ENCODE measurements around the gene THOC3. TPM values are rescaled to one million over a fixed set of nuclear protein-coding genes. Genes with fewer than 3 reads are reported as not detected.
A peak's percentile ranks its signal among the peaks of the same experiment; 100 is the strongest.
"Not testable (repeated sequence)": the region's sequence is repeated elsewhere in the genome, so short reads cannot be mapped to it uniquely, and the experiment has no call there.

Gene THOC3
- total and polyA plus RNA-seq, 2 experiments from 2014 or later, result 47.2 to 57.9 TPM

GRCh38 chr5:175958515-175958914, 9.6 kb downstream of the THOC3 start:
- H4K20me1 ChIP-seq (ENCODE audit: insufficient read depth); H3F3A ChIP-seq (ENCODE audit: insufficient read depth); H3K9me3 ChIP-seq (ENCODE audit: low read depth); H3K4me1 ChIP-seq (ENCODE audit: insufficient read depth); H3K79me2 ChIP-seq (ENCODE audit: insufficient read depth); H3K9ac ChIP-seq; H3K36me3 ChIP-seq (ENCODE audit: low read depth); H3K4me3 ChIP-seq; H3K27ac ChIP-seq; H2AFZ ChIP-seq; in situ Hi-C loops (cut with MboI); H3K4me2 ChIP-seq (ENCODE audit: unreplicated experiment); H3K9me2 ChIP-seq (ENCODE audit: insufficient read depth); H3K27me3 ChIP-seq (replicated peaks; ENCODE audit: insufficient read depth): not testable (repeated sequence)
- DNase-seq, result peak; percentile 1
- WGBS, 2 experiments (ENCODE audit: low coverage in 1 of 2, low lambda C conversion rate in 2 of 2, missing lambda C conversion rate in 2 of 2), result 95 to 99% methylated on average over 2 of the region's 2 CpGs

DNA sequence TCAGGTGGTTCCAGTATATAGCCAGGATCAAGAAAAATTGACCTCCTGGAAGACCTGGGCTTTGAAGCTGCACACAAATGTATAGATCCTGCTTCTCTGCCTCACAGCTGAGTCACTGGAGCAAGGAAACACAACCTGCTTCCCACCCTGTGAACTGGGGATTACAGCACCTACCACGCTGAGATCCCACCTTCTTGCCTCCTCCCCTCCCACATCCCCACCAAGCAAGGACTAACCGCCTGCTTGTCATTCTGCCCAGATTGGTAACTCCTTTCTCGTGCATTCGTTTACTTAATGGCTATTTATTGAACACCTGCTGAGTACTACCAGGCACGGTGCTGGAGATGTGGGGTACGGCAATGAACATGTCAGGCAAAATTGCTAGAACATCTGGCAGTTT, 14.0 kb downstream of the THOC3 start:
- H3K27me3 ChIP-seq (replicated peaks; ENCODE audit: insufficient read depth); H3K4me1 ChIP-seq (ENCODE audit: insufficient read depth); H3K27ac ChIP-seq; H3K9me2 ChIP-seq (ENCODE audit: insufficient read depth); H4K20me1 ChIP-seq (ENCODE audit: insufficient read depth); in situ Hi-C loops (cut with MboI); H3K9ac ChIP-seq; H3K4me3 ChIP-seq; H3F3A ChIP-seq (ENCODE audit: insufficient read depth); H3K4me2 ChIP-seq (ENCODE audit: unreplicated experiment); H3K36me3 ChIP-seq (ENCODE audit: low read depth); DNase-seq; H3K79me2 ChIP-seq (ENCODE audit: insufficient read depth); H2AFZ ChIP-seq; H3K9me3 ChIP-seq (ENCODE audit: low read depth): not testable (repeated sequence)
- WGBS, 2 experiments (ENCODE audit: low coverage in 1 of 2, low lambda C conversion rate in 2 of 2, missing lambda C conversion rate in 2 of 2), result 85 to 86% methylated on average over 5 of the region's 6 CpGs

DNA sequence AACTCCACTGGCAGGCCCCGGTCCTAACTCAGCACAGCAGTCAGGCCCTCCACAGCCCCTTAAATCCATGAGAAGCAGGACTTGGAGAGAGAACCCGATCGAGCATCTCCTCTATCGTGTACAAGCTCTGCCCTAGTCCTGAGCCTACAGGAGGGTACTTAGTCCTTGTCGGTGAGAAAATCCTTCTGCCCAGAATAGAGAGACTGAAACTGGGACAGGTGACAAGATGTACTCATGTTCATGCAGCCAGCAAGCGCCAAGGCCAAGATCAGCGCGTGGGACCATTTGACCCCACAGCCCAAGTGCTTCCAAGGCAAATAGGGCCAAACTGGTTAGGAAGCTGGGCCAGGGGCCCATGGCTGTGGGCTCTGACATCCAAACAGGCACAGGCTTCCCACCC, 15.3 kb downstream of the THOC3 start:
- H3K4me1 ChIP-seq (ENCODE audit: insufficient read depth); H2AFZ ChIP-seq; H3K79me2 ChIP-seq (ENCODE audit: insufficient read depth); H3K4me3 ChIP-seq; DNase-seq; H3K27ac ChIP-seq; H3K9ac ChIP-seq; in situ Hi-C loops (cut with MboI); H3K27me3 ChIP-seq (replicated peaks; ENCODE audit: insufficient read depth); H3K36me3 ChIP-seq (ENCODE audit: low read depth); H4K20me1 ChIP-seq (ENCODE audit: insufficient read depth); H3K4me2 ChIP-seq (ENCODE audit: unreplicated experiment); H3K9me3 ChIP-seq (ENCODE audit: low read depth); H3K9me2 ChIP-seq (ENCODE audit: insufficient read depth); H3F3A ChIP-seq (ENCODE audit: insufficient read depth): not testable (repeated sequence)
- 89 to 90% methylated on average over 4 to 6 of the region's 8 CpGs for WGBS, 2 experiments (ENCODE audit: low coverage in 1 of 2, low lambda C conversion rate in 2 of 2, missing lambda C conversion rate in 2 of 2)

DNA sequence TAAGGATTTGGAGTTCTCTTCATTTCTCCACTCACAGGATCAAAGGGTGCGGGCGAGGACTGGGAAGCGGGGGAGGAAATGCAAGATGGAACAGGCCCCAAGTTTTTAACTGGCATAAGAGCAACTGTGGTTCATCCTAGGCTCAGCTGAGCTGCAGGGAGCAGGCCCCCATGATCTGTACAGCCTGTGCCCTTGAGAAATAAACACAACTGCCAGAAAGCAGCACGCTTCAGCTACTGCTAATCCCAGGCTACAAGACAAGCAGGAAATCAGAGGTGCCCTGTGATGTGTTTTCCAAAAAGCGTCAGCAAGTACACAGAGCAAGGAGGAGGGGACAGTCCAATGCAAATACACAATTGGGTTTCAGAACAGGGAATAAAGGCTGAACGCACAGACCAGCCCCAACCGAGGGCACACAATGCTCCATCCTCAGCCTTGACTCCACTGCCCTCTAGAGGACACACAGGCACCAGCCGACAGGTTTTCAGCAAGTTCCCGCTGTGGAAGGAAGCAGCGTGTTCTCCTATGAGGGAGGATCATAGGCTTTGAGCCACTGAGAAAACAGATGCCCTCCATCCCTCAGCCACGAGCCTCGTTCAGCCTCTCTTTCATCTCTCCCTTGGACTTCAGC, 16.7 kb downstream of the THOC3 start:
- in situ Hi-C loops (cut with MboI), result not testable (repeated sequence)

DNA sequence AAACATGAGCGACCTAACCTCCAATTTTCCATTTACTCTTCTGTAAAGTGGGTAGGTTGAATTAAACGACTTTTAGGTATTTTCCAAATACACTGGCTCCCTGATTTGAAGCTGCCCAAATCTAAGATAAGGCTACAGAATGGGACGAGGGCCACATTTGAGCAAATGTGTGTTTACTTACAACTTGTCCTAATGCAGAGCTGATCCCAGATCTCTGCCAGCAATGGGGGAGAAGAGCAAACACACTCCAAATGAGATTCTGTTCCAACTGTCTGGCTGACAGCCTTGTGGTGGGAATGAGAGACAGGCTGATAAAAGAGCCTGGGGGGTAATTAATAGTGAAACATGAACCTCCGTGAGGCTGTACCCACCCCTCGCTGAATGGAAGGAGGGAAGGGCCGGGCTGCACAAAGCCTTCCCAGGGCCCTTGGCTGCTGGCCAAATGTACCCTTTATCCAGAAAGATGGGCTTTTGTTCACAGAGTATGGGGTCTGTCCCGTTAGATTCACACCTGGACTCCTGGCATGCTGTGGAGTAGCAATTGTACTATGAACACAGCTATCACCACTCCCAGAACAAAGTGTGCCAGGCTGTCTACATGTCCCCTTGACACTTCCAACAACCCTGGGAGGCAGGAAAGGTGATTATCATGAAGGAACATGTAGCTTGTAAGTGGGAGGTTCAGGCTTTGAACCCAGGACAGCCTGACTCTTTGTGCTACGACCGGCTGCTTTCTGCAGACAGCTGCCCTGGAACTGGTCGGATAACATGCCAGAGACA, 19.6 kb downstream of the THOC3 start:
- H3K27ac ChIP-seq; H3K27me3 ChIP-seq (replicated peaks; ENCODE audit: insufficient read depth); H3K4me2 ChIP-seq (ENCODE audit: unreplicated experiment); H3K9me3 ChIP-seq (ENCODE audit: low read depth); H4K20me1 ChIP-seq (ENCODE audit: insufficient read depth); H3K36me3 ChIP-seq (ENCODE audit: low read depth); in situ Hi-C loops (cut with MboI); H3K79me2 ChIP-seq (ENCODE audit: insufficient read depth); H3F3A ChIP-seq (ENCODE audit: insufficient read depth); H3K9ac ChIP-seq; H2AFZ ChIP-seq; H3K4me1 ChIP-seq (ENCODE audit: insufficient read depth); DNase-seq; H3K9me2 ChIP-seq (ENCODE audit: insufficient read depth); H3K4me3 ChIP-seq: not testable (repeated sequence)
- WGBS, 2 experiments (ENCODE audit: low coverage in 1 of 2, low lambda C conversion rate in 2 of 2, missing lambda C conversion rate in 2 of 2), result 92 to 97% methylated on average over 5 to 6 of the region's 10 CpGs

More for the DNA sequence above, 16.7 kb downstream of the THOC3 start:
- not testable (repeated sequence) for H3F3A ChIP-seq (ENCODE audit: insufficient read depth); H4K20me1 ChIP-seq (ENCODE audit: insufficient read depth); H3K27me3 ChIP-seq (replicated peaks; ENCODE audit: insufficient read depth); H2AFZ ChIP-seq; H3K27ac ChIP-seq; H3K9me3 ChIP-seq (ENCODE audit: low read depth); H3K4me2 ChIP-seq (ENCODE audit: unreplicated experiment); H3K4me1 ChIP-seq (ENCODE audit: insufficient read depth); H3K9ac ChIP-seq; H3K9me2 ChIP-seq (ENCODE audit: insufficient read depth); DNase-seq; H3K79me2 ChIP-seq (ENCODE audit: insufficient read depth); H3K36me3 ChIP-seq (ENCODE audit: low read depth); H3K4me3 ChIP-seq
- WGBS, 2 experiments (ENCODE audit: low coverage in 1 of 2, low lambda C conversion rate in 2 of 2, missing lambda C conversion rate in 2 of 2), result no CpG with 5 or more reads among the region's 12 CpGs

DNA sequence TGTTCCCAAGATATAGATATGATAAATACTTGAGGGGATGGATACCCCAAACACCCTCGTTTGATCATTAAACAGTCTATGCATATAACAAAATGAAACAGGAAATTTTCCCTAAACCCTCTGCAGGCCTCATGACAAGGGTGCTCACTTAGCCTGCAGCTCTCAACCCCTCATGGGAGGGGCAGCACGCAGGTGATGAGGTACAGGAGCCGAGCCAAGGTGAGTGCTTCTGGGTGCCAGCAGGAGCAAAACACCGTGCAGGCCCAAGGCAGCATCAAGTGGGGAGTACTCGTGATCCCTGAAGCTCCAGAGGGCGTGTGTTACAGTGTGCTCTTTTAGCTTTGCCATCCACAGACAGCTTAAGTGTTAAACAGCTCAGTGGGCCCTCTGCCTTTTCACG, 24.9 kb downstream of the THOC3 start:
- H3K9ac ChIP-seq; H3K27me3 ChIP-seq (replicated peaks; ENCODE audit: insufficient read depth); DNase-seq; H3K4me1 ChIP-seq (ENCODE audit: insufficient read depth); H3K9me3 ChIP-seq (ENCODE audit: low read depth); H3K9me2 ChIP-seq (ENCODE audit: insufficient read depth); H3K79me2 ChIP-seq (ENCODE audit: insufficient read depth); H3K27ac ChIP-seq; H2AFZ ChIP-seq; H3K4me3 ChIP-seq; in situ Hi-C loops (cut with MboI); H3K36me3 ChIP-seq (ENCODE audit: low read depth); H4K20me1 ChIP-seq (ENCODE audit: insufficient read depth); H3K4me2 ChIP-seq (ENCODE audit: unreplicated experiment); H3F3A ChIP-seq (ENCODE audit: insufficient read depth): not testable (repeated sequence)
- WGBS, 2 experiments (ENCODE audit: low coverage in 1 of 2, low lambda C conversion rate in 2 of 2, missing lambda C conversion rate in 2 of 2), result 87 to 100% methylated on average over 1 to 3 of the region's 7 CpGs

DNA sequence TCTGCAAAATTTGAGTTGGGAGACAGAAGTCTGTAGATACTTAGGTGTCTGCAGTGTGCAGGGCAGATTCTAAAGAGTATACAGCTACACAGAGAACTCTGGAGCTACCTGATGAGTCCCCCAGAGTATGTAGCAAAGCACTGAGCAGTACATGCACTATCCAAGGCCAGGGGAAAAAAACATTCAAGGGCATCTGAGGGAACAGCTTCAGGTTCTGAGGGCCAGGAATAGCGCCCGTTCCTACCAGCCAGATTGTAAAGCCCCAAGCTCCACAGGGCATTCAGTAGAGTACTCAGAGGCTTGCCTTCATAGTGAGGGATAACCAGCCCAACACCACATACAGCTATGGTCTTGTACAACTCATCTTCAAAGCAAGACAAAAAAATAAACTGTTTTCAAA, 27.5 kb downstream of the THOC3 start:
- H3K9me3 ChIP-seq (ENCODE audit: low read depth); H2AFZ ChIP-seq; DNase-seq; H3K27ac ChIP-seq; H3F3A ChIP-seq (ENCODE audit: insufficient read depth); in situ Hi-C loops (cut with MboI); H3K4me2 ChIP-seq (ENCODE audit: unreplicated experiment); H3K4me1 ChIP-seq (ENCODE audit: insufficient read depth); H3K9me2 ChIP-seq (ENCODE audit: insufficient read depth); H4K20me1 ChIP-seq (ENCODE audit: insufficient read depth); H3K4me3 ChIP-seq; H3K79me2 ChIP-seq (ENCODE audit: insufficient read depth); H3K27me3 ChIP-seq (replicated peaks; ENCODE audit: insufficient read depth); H3K36me3 ChIP-seq (ENCODE audit: low read depth); H3K9ac ChIP-seq: not testable (repeated sequence)
- WGBS, 2 experiments (ENCODE audit: low coverage in 1 of 2, low lambda C conversion rate in 2 of 2, missing lambda C conversion rate in 2 of 2), result 77 to 82% methylated on average over 2 of the region's 2 CpGs

Data from GM23248 (cell line).